Astrocyte (in vitro differentiated cells and primary cell): ENCODE results near the gene TRAPPC3.
A peak's percentile ranks its signal among the peaks of the same experiment; 100 is the strongest.

Source experiments
- CTCF ChIP-seq: IDR thresholded peaks from 2 replicates; pipeline ENCODE4 v1.5.1; 2011; ENCODE audit warnings: low read depth, mild to moderate bottlenecking, inconsistent platforms, low read length, moderate library complexity; ENCODE audit not compliant: insufficient read depth
- EZH2 ChIP-seq: IDR thresholded peaks from 2 replicates; pipeline ENCODE4 v1.6.1; 2012; ENCODE audit warnings: mild to moderate bottlenecking, low read length, inconsistent platforms; ENCODE audit not compliant: insufficient read depth

GRCh38 chr1:36187800-36188593 is 38.7 kb upstream of the TRAPPC3 start:
- peak; percentile 81 for TF ChIP-seq CTCF
- no peak for TF ChIP-seq EZH2
